NCI-H1694 treated with DMSO at 0.1 percent for 48 hours (cell line): Measurements from ENCODE around the gene OPA1.

Experiments
- DNase-seq: peaks from one replicate; lab custom pipeline; 2025; lab: John Stamatoyannopoulos, UW

Gene OPA1

DNA sequence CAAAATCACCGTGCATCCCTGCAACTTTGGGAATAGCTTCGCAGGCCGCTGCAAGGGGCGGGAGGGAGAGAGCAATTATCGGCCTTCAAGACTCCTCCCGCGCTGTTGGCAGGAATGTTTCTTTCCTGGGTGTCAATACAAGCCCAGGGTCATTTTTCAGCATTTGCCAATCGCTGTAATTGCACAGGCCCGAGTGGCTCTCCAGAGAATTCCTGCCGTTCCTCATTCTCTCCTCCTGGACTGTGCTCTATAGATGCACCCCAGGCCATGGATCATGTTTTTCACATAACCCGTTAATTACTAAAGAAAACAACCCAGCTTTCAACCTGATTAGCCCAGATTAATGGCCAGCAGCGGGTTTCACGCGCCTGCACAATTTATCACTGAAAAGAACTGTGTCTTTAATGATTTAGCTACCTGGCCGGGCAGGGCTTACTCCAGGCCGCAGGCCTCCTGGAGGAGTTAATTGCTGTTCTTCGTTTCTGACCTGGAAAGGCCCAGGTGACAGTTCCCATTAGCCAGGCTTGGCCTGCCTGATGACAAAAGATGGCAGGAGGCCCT is 144.3 kb downstream of the OPA1 start:
- DNase-seq: no peak

DNA sequence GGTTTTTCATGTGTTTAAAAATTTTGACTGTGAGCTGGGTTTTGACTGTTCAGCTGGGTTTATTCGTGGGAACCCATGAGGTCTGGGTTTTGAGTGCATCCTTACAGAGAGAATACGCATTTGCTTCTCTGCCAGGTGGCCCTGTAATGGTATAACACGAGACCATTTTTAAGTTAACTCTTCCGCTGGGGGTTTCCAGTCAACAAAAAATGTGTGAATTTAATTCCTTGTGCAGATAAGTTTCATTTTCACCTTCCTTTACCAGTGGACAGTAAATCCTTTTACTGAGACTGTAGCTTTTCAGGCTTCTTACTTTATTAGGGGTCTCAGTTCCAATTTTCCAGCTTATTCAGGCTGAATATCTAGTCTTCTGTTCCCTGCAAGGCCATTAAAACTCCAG is 149.6 kb downstream of the OPA1 start:
- no peak for DNase-seq

- no peak for DNase-seq
Observed at GRCh38 chr3:193743702-193744047, 150.7 kb downstream of the OPA1 start.

- no peak for DNase-seq
Observed at GRCh38 chr3:193744048-193744821, 151.2 kb downstream of the OPA1 start.

GRCh38 chr3:193744822-193745684 is 152.0 kb downstream of the OPA1 start:
- no peak for DNase-seq

DNA sequence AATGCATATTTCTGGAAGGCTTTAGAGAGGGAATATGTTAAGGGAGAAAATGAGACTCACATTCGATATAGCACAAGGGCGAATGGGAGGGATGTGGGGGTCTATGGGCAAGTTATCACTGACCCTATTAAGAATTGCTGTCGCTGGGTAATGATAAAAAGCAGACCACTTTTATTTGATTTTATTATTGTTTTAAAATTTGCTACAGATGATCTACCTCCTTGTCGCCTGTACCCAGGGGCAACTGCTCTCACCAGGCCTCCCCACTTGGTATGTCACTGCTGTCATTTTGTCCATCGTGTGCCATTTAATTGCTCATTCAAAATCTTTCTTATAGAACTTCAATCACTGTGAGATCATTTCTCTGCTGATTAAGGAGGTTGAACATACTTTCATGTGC is 153.8 kb downstream of the OPA1 start:
- no peak for DNase-seq
